Measurements from ENCODE around the gene DEUP1.

DNA sequence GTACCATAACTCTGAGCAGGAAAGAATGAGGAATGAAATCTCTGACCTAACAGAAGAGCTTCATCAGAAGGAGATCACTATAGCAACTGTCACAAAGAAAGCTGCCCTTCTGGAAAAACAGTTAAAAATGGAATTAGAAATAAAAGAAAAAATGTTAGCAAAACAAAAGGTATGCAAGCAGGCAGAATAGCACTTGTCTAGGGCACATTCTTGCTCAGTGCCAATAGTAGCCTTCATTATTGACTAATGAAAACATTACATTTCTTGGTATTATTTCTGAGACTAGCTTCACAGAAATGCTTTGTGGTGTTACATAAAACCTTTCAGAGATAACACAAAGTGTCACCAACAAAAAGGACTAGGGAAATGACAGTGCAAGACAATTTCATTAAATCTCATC, 63.9 kb downstream of the DEUP1 start:
- TF ChIP-seq EZH2 (IDR thresholded peaks at IDR 0.05; ENCODE audit: insufficient read depth, poor library complexity, severe bottlenecking) (no peak), EZH2phosphoT487 (IDR thresholded peaks at IDR 0.05; ENCODE audit: insufficient read depth, low read depth) (no peak)
